GM12865 (cell line): ENCODE results near the gene CLEC2L.

ENCODE experiments used
- DNase-seq: peaks from one replicate; pipeline ENCODE4 v3.0.0; 2010; ENCODE audit warnings: low read depth
- H3K4me3 ChIP-seq: 2 replicates; pipeline ENCODE4 v1.5.1; 2011; ENCODE audit warnings: mild to moderate bottlenecking, low read depth, low read length, control low read depth
- CTCF ChIP-seq: IDR thresholded peaks from 2 replicates; pipeline ENCODE4 v1.5.1; 2011; ENCODE audit warnings: low read length, control low read depth, low read depth, inconsistent platforms; ENCODE audit not compliant: insufficient read depth; ENCODE audit errors: missing control alignments

The CLEC2L gene

DNA sequence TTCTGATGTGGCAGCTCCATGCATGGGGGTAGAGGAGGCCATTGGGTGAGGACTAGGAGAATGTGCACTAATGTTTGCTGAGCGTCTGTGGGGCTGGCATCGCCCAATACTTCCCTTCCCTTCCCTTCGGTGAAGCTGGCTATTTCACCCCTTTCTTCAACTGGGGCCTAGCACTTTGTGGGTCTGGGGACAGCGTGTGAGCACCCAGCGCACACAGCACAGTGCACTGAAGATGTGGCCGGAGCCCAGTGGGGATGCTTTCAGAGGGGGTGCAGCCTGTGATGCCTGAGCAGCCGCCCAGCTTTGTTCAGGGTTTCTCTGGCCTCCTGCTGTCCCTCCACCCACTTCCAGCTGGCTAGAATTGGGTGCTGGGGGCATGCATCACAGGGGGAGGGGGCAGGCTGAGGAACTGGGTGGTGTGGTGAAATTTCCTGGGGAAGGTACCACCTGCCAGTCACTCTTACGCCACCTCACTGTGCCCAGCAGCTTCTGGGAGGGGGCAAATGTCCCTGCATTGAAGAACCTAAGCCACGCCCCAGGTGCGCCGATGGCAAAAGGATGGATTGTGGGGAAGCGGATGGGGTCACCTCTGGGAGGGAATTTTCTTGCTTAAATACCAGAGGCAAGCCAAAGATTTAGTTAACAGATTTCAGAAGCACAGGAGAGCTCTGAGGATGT, 45.5 kb downstream of the CLEC2L start:
- no peak for TF ChIP-seq CTCF
- H3K4me3 ChIP-seq = no peak overlapping the region
- DNase-seq = no peak

DNA sequence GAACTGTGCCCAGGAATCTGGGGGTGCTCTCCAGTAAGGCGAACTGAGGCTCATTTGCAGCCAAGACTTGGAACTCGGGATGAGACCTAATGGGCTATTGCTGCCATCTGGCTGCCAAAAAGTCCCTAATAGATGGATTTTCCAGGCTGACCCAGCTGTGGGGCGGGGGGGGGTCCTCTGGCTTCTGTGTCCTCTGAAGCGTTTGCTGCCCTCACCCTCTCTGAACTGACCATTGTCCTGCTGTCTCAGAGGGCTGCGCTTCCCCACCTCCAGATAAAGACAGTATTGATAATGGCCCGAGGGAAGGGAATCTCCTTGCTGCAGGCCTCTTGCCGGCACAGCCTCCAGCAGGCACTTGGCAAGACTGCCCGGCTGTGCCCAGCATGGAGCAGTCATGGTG, 46.6 kb downstream of the CLEC2L start:
- no peak for TF ChIP-seq CTCF
- H3K4me3 ChIP-seq = no peak overlapping the region
- DNase-seq = no peak

GRCh38 chr7:139570626-139571025, 47.1 kb downstream of the CLEC2L start:
- DNase-seq = no peak
- TF ChIP-seq CTCF = no peak
- no peak overlapping the region for H3K4me3 ChIP-seq

DNA sequence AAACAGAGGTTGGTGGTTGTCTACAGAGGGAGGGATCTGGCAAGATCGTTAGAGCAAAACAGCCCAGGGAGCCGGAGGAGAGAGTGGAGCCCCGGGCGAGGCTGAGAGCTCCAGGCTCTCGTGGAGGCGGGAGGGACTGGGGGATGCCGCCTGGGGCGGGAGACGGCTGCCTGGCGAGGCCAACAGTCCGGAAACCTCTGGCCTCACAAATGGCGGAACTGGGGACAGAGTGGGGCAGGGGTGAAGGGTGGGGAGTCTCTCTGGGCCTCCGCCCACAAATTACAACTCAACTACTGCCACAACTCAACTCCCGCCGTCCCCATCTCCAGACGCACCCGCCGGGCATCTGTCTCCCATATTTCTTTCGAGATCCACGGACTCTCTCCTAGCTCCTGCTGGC, 47.7 kb downstream of the CLEC2L start:
- no peak for DNase-seq
- no peak for TF ChIP-seq CTCF
- no peak overlapping the region for H3K4me3 ChIP-seq

- no peak for DNase-seq
- H3K4me3 ChIP-seq = no peak overlapping the region
- TF ChIP-seq CTCF = no peak
Measured at GRCh38 chr7:139571651-139572050, 48.2 kb downstream of the CLEC2L start.

DNA sequence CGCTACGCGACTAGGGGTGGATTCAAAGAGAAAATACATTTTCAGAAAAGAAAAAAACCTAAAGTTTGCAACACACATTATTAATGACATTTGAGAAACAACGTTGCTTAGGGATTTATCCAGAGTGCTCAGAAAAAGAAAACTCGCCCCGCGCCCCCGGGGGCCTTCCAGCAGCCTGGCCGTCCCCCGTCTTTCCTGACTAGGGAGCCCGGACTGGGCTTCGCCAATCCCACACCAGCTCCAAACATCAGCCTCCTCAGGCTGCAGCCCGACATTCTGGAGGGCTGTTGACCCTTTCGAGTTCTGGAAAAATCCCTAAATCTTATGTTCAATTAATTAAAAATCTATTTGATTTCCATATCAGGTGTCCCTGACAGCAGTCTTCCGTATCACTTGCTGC, 48.6 kb downstream of the CLEC2L start:
- DNase-seq = no peak
- no peak for TF ChIP-seq CTCF

More for the DNA sequence above, 48.6 kb downstream of the CLEC2L start:
- H3K4me3 ChIP-seq = no peak overlapping the region
